ENCODE measurements around the gene MFSD6L.

Gene MFSD6L

DNA sequence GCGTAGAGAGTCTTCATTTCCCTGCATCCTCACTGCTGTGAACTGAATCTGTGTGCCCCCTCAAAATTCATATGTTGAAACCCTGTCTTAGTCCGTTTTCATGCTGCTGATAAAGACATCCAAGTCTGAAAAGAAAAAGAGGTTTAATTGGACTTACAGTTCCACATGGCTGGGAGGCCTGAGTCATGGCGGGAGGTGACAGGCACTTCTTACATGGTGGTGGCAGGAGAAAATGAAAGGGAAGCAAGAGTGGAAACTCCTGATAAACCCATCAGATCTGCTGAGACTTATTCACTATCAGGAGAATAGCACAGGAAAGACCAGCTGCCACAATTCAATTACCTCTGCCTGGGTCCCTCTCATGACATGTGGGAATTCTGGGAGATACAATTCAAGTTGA lies 51.4 kb downstream of the MFSD6L start:
- no peak for DNase-seq
